Measurements from ENCODE around the gene VPS41. TPM values are rescaled to one million over a fixed set of nuclear protein-coding genes. Genes with fewer than 3 reads are reported as not detected.

VPS41 gene
- total and polyA plus RNA-seq, 2 donors from 2014 or later: 21.8 to 94.0 TPM

DNA sequence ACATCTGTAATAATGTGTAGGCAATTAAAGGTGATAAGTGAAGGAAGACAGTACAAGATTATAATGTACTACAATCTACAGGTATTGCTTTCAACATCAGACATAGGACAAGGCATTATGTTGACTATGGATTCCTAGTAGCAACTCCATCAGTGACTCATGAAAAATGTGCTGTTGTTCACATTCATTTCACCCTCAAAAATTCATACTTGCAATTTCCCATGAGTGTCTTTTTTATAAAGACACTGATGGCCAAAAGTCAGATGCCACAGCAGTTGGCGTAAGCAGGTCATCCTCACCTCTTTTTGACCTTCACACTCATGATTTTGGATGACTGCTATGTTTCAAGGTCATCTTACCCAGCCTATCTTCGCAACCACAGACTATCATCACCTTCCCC lies 177.8 kb downstream of the VPS41 start:
- no peaks in the 10 kb centered on the region for H3K9me3 ChIP-seq (ENCODE audit: control insufficient read depth in 2 of 3, insufficient read depth in 1 of 3, low read length in 3 of 3)
- H3K9ac ChIP-seq (ENCODE audit: low read length in 3 of 3): no peak overlapping the region
- H3K27me3 ChIP-seq (ENCODE audit: control insufficient read depth, insufficient read depth, low read length): no peaks in the 10 kb centered on the region
- H3K27ac ChIP-seq (ENCODE audit: low read depth in 2 of 2, low read length in 2 of 2): no peak overlapping the region
- H3K4me1 ChIP-seq (ENCODE audit: control insufficient read depth in 2 of 3, insufficient read depth in 2 of 3, low read depth in 1 of 3, low read length in 3 of 3): no peaks in the 10 kb centered on the region
- FAIRE-seq: no peak
- H3K36me3 ChIP-seq (ENCODE audit: control insufficient read depth in 2 of 3, insufficient read depth in 3 of 3, low read length in 3 of 3): peaks cover 0 to 18% (median under 1%) of the 10 kb centered on the region in 3 donors
- intact Hi-C loops (cut with DNase I): no loop called here
- TF ChIP-seq, protein P1, sequence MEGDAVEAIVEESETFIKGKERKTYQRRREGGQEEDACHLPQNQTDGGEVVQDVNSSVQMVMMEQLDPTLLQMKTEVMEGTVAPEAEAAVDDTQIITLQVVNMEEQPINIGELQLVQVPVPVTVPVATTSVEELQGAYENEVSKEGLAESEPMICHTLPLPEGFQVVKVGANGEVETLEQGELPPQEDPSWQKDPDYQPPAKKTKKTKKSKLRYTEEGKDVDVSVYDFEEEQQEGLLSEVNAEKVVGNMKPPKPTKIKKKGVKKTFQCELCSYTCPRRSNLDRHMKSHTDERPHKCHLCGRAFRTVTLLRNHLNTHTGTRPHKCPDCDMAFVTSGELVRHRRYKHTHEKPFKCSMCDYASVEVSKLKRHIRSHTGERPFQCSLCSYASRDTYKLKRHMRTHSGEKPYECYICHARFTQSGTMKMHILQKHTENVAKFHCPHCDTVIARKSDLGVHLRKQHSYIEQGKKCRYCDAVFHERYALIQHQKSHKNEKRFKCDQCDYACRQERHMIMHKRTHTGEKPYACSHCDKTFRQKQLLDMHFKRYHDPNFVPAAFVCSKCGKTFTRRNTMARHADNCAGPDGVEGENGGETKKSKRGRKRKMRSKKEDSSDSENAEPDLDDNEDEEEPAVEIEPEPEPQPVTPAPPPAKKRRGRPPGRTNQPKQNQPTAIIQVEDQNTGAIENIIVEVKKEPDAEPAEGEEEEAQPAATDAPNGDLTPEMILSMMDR (IDR thresholded peaks at IDR 0.05; ENCODE audit: borderline replicate concordance, extremely low read depth, insufficient read depth): no peak
- no peak overlapping the region for H3K4me3 ChIP-seq (ENCODE audit: low read length in 3 of 3)
- DNase-seq: no peak

DNA sequence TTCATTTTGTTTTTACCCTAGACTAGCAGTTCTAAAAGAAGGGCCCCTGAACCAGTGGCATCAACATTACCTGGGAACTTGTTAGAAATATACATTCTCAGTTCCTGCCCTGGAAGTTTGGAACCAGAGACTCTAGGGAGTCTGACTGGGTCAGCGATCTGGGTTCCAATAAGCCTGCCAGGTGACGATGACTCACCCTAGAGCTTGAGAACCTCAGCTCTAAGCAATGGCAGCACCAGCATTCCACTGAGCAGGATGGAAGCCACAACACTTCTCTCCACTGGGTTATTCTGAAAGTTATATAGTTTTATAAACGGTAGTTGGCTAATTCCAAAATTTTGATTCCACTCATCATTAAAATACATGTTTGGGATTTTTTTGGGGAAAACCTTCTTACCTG lies 180.8 kb downstream of the VPS41 start:
- Histone ChIP-seq H3K9ac (ENCODE audit: low read length in 3 of 3) (no peak overlapping the region), H3K27ac (ENCODE audit: low read depth in 2 of 2, low read length in 2 of 2) (no peak overlapping the region), H3K27me3 (ENCODE audit: control insufficient read depth, insufficient read depth, low read length) (no peaks in the 10 kb centered on the region), H3K4me3 (ENCODE audit: low read length in 3 of 3) (no peak overlapping the region), H3K4me1 (ENCODE audit: control insufficient read depth in 2 of 3, insufficient read depth in 2 of 3, low read depth in 1 of 3, low read length in 3 of 3) (no peaks in the 10 kb centered on the region), H3K9me3 (ENCODE audit: control insufficient read depth in 2 of 3, insufficient read depth in 1 of 3, low read length in 3 of 3) (no peaks in the 10 kb centered on the region), H3K36me3 (ENCODE audit: control insufficient read depth in 2 of 3, insufficient read depth in 3 of 3, low read length in 3 of 3) (peaks cover 0 to 32% (median 0%) of the 10 kb centered on the region in 3 donors)
- no peak for FAIRE-seq
- TF ChIP-seq, protein P1 (IDR thresholded peaks at IDR 0.05; ENCODE audit: borderline replicate concordance, extremely low read depth, insufficient read depth): no peak
- intact Hi-C loops (cut with DNase I): no loop called here
- no peak for DNase-seq

DNA sequence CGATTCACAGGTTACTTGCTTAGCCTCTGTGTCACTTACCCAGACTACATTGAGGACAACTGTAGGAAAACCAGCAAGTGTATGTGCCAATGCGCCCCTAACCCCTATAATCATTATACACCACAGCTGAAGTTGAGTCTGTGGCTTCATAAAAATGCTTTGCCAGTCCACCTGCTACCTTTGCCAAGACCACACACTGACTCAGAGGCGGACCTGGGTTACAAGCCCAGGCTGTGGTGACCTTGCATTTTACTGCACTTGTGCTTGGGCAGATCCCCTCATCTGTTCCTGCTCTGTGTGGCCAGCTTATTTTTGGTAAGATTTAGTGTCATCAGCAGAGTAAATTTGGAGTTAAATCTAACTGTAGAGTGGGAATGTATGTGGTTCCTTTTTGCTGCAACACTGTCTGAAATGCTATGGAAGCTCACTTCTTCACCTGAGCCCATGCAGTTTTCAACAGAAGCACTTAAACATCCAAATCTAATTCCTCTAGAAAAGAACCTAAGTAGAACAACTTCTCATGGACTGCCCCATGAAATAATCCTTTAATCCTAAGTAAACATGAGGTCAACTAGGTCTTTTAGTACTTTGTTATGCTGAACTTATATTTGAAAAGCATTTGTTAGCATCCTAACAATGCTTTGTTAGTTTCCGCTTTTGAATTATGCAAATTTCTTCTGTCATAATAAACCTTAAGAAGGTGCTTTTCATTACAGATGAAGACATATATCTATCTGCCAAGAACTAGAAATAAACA lies 181.6 kb downstream of the VPS41 start:
- Histone ChIP-seq H3K4me3 (ENCODE audit: low read length in 3 of 3) (no peak overlapping the region), H3K36me3 (ENCODE audit: control insufficient read depth in 2 of 3, insufficient read depth in 3 of 3, low read length in 3 of 3) (peaks cover 0 to 32% (median 0%) of the 10 kb centered on the region in 3 donors), H3K9me3 (ENCODE audit: control insufficient read depth in 2 of 3, insufficient read depth in 1 of 3, low read length in 3 of 3) (no peaks in the 10 kb centered on the region), H3K4me1 (ENCODE audit: control insufficient read depth in 2 of 3, insufficient read depth in 2 of 3, low read depth in 1 of 3, low read length in 3 of 3) (no peaks in the 10 kb centered on the region), H3K27ac (ENCODE audit: low read depth in 2 of 2, low read length in 2 of 2) (no peak overlapping the region), H3K9ac (ENCODE audit: low read length in 3 of 3) (no peak overlapping the region), H3K27me3 (ENCODE audit: control insufficient read depth, insufficient read depth, low read length) (no peaks in the 10 kb centered on the region)
- FAIRE-seq (no peak), DNase-seq (no peak)
- TF ChIP-seq, protein P1 (IDR thresholded peaks at IDR 0.05; ENCODE audit: borderline replicate concordance, extremely low read depth, insufficient read depth): no peak
- intact Hi-C loops (cut with DNase I): no loop called here
